Gastroesophageal sphincter (tissue), 3 donors: ENCODE measurements around the gene CCDC27.

Source experiments
- EP300 ChIP-seq: sonication (generic); formaldehyde crosslinking; IDR thresholded peaks from one replicate; pipeline ENCODE4 v1.6.1; 2017; ENCODE audit warnings: antibody characterized with exemption, mild to moderate bottlenecking
- POLR2A ChIP-seq, 2 donors: fragments of 450-650 bp; IDR thresholded peaks; one replicate each; pipeline ENCODE4 v1.6.1; 2017; ENCODE audit warnings: antibody characterized with exemption in 2 of 2, mild to moderate bottlenecking in 2 of 2, moderate library complexity in 1 of 2
- POLR2AphosphoS5 ChIP-seq: sonication (generic); formaldehyde crosslinking; IDR thresholded peaks from one replicate; pipeline ENCODE4 v1.6.1; 2017; ENCODE audit warnings: antibody characterized with exemption
- TF ChIP-seq, protein P1 (sequence below), 4 experiments: fragments of 200-600 bp in 2 of 4; fragments of 450-650 bp in 2 of 4; sonication (generic) in 1 of 4; IDR thresholded peaks; one replicate each; pipeline ENCODE4 v1.5.1; 2017 to 2019; ENCODE audit warnings: antibody characterized with exemption in 4 of 4, mild to moderate bottlenecking in 2 of 4, moderate library complexity in 2 of 4

DNA sequence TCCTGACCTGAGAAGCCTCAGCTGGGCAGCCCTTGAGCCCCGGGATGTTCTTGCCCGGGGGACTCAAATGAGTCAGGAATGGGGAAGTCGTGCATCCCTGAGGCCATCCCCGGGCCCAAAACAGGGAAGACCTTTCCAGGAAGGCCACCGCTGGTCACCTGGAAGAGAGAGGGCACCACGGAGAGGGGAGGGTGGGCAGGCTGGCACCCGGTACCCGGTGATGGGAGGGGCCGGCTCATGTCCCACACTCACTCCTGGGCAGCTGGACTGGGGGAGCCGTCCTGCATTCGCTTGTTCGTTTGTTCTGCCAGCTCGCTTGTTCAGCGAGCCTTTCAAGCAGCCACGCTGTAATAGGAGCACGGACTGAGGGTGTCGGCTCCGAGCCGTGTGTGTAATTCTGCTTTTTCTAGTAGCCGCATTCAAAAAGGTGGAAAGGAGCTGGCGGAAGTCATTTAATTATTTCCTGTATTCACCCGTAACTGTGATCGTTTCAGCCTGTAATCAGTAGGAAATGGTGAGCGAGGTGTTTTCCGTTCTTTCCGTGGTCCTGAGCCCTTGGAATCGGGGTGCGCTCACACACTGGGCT, 48.4 kb upstream of the CCDC27 start:
- TF ChIP-seq, protein P1, sequence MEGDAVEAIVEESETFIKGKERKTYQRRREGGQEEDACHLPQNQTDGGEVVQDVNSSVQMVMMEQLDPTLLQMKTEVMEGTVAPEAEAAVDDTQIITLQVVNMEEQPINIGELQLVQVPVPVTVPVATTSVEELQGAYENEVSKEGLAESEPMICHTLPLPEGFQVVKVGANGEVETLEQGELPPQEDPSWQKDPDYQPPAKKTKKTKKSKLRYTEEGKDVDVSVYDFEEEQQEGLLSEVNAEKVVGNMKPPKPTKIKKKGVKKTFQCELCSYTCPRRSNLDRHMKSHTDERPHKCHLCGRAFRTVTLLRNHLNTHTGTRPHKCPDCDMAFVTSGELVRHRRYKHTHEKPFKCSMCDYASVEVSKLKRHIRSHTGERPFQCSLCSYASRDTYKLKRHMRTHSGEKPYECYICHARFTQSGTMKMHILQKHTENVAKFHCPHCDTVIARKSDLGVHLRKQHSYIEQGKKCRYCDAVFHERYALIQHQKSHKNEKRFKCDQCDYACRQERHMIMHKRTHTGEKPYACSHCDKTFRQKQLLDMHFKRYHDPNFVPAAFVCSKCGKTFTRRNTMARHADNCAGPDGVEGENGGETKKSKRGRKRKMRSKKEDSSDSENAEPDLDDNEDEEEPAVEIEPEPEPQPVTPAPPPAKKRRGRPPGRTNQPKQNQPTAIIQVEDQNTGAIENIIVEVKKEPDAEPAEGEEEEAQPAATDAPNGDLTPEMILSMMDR (IDR thresholded peaks at IDR 0.05) = no peak
- TF ChIP-seq POLR2AphosphoS5 (no peak), POLR2A (IDR thresholded peaks at IDR 0.05) (no peak), EP300 (no peak)
